GM12878 (cell line): ENCODE data around the gene CZIB. TPM values are rescaled to one million over a fixed set of nuclear protein-coding genes. Genes with fewer than 3 reads are reported as not detected.

Experiments used
- ASH2L ChIP-seq: fragments of 300-600, 200-600 bp; sonication (generic); IDR thresholded peaks from 2 replicates; pipeline ENCODE4 v1.6.1; 2017; ENCODE audit warnings: low read depth, mild to moderate bottlenecking, borderline replicate concordance
- BACH1 ChIP-seq: fragments of 450-650 bp; IDR thresholded peaks from 2 replicates; pipeline ENCODE4 v1.6.1; 2017; ENCODE audit warnings: mild to moderate bottlenecking, borderline replicate concordance
- BCL11A ChIP-seq: IDR thresholded peaks from 2 replicates; pipeline ENCODE4 v1.6.1; 2011; ENCODE audit warnings: low read depth, low read length
- CREB1 ChIP-seq: IDR thresholded peaks from 2 replicates; pipeline ENCODE4 v1.6.1; 2012; ENCODE audit warnings: low read depth, mild to moderate bottlenecking, inconsistent platforms
- DPF2 ChIP-seq: fragments of 450-650 bp; IDR thresholded peaks from 2 replicates; pipeline ENCODE4 v1.6.1; 2017; ENCODE audit warnings: mild to moderate bottlenecking
- E2F4 ChIP-seq: IDR thresholded peaks from 2 replicates; pipeline ENCODE4 v1.6.1; 2012; ENCODE audit warnings: low read depth, low read length, improper control_type of control experiment
- EZH2 ChIP-seq: IDR thresholded peaks from 2 replicates; pipeline ENCODE4 v1.6.1; 2012; ENCODE audit warnings: low read depth, mild to moderate bottlenecking, control low read depth, inconsistent platforms, low read length, borderline replicate concordance; ENCODE audit not compliant: control insufficient read depth
- GATAD2B ChIP-seq: fragments of 450-650 bp; conservative IDR thresholded peaks from 2 replicates; pipeline ENCODE4 v1.6.1; 2017; ENCODE audit warnings: low read depth, mild to moderate bottlenecking, moderate library complexity
- IKZF2 ChIP-seq, 2 experiments: fragments of 450-650 bp; IDR thresholded peaks; 2 replicates each; pipeline ENCODE4 v1.6.1; 2017; ENCODE audit warnings: mild to moderate bottlenecking in 2 of 2, moderate library complexity in 2 of 2
- JUNB ChIP-seq: IDR thresholded peaks from 2 replicates; pipeline ENCODE4 v1.6.1; 2016; ENCODE audit warnings: antibody characterized with exemption, mild to moderate bottlenecking
- KLF5 ChIP-seq: fragments of 450-650 bp; IDR thresholded peaks from 2 replicates; pipeline ENCODE4 v1.6.1; 2014; ENCODE audit warnings: mild to moderate bottlenecking; ENCODE audit not compliant: partially characterized antibody
- NR2C1 ChIP-seq: fragments of 450-650 bp; IDR thresholded peaks from 2 replicates; pipeline ENCODE4 v1.6.1; 2017; ENCODE audit warnings: antibody characterized with exemption, mild to moderate bottlenecking, moderate library complexity
- PBX3 ChIP-seq: IDR thresholded peaks from 2 replicates; pipeline ENCODE4 v1.6.1; 2011; ENCODE audit warnings: mild to moderate bottlenecking, low read depth, low read length, moderate library complexity; ENCODE audit not compliant: insufficient replicate concordance
- POLR2AphosphoS5 ChIP-seq: IDR thresholded peaks from 2 replicates; pipeline ENCODE4 v1.6.1; 2011; ENCODE audit warnings: mild to moderate bottlenecking, low read length, inconsistent platforms
- RUNX3 ChIP-seq: IDR thresholded peaks from 2 replicates; pipeline ENCODE4 v1.6.1; 2012; ENCODE audit warnings: low read length, inconsistent platforms
- SMAD5 ChIP-seq: IDR thresholded peaks from 2 replicates; pipeline ENCODE4 v1.6.1; 2016; ENCODE audit warnings: antibody characterized with exemption, low read depth
- SREBF1 ChIP-seq: IDR thresholded peaks from 2 replicates; pipeline ENCODE4 v1.6.1; 2012; ENCODE audit warnings: mild to moderate bottlenecking, low read length
- TARDBP ChIP-seq: IDR thresholded peaks from 2 replicates; pipeline ENCODE4 v1.6.1; 2016; ENCODE audit warnings: borderline replicate concordance
- TCF12 ChIP-seq: IDR thresholded peaks from 2 replicates; pipeline ENCODE4 v1.6.1; 2011; ENCODE audit warnings: low read depth, mild to moderate bottlenecking, low read length
- TCF3 ChIP-seq: IDR thresholded peaks from 2 replicates; pipeline ENCODE4 v1.6.1; 2012; ENCODE audit warnings: low read depth, mild to moderate bottlenecking, low read length, borderline replicate concordance; ENCODE audit not compliant: insufficient read depth
- USF1 ChIP-seq: IDR thresholded peaks from 2 replicates; pipeline ENCODE4 v1.6.1; 2011; ENCODE audit warnings: borderline replicate concordance, low read depth, mild to moderate bottlenecking, moderate library complexity, mixed read lengths, low read length; ENCODE audit not compliant: insufficient read depth; ENCODE audit errors: extremely low read length
- ZBTB40 ChIP-seq: fragments of 450-650 bp; IDR thresholded peaks from 2 replicates; pipeline ENCODE4 v1.6.1; 2016; ENCODE audit warnings: mild to moderate bottlenecking, moderate library complexity, borderline replicate concordance
- ZNF217 ChIP-seq: fragments of 450-650 bp; IDR thresholded peaks from 2 replicates; pipeline ENCODE4 v1.6.1; 2017; ENCODE audit warnings: antibody characterized with exemption, mild to moderate bottlenecking
- polyA plus RNA-seq, 11 experiments: library from polyadenylated mRNA; depleted of rRNA in 4 of 11; unstranded in 6 of 11; stranded (reverse) in 5 of 11; fragments of >200 nt; fragmentation: Nextera tagmentation in 4 of 11; fragmentation: Illumina TruSeq in 1 of 11; extraction: Ambion mirVana in 4 of 11; extraction: Trizol in 1 of 11; gene quantifications; 1 replicate in 1 of 11; 2 replicates in 10 of 11; pipeline versions ENCODE4 v1.2.1 to v1.2.3, GENCODE V29; 2011 to 2016; ENCODE audit warnings: inconsistent platforms in 2 of 11, missing spikeins in 2 of 11, low read depth in 1 of 11
- total RNA-seq, 4 experiments: library from RNA; depleted of rRNA in 3 of 4; stranded (reverse); fragments of >200 nt in 3 of 4; fragmentation: Illumina TruSeq in 1 of 4; extraction: Trizol in 1 of 4; gene quantifications; 2 replicates each; pipeline versions ENCODE4 v1.2.1 to v1.2.3, GENCODE V29; 2013 to 2021

Gene CZIB
- total and polyA plus RNA-seq, 10 of the 15 experiments (the other 5 are each of a cell fraction or from before 2014, with no cell fraction given) = 36.1 to 68.3 (median 50.4) TPM

- no peak for TF ChIP-seq USF1
- TF ChIP-seq NR2C1 = peak; percentile 86
- peak; percentile 85 for TF ChIP-seq KLF5
- peak; percentile 100 for TF ChIP-seq CREB1
- no peak for TF ChIP-seq ASH2L
- TF ChIP-seq TCF12 = peak; percentile 70
- no peak for TF ChIP-seq IKZF2 (IDR thresholded peaks at IDR 0.05)
- TF ChIP-seq SREBF1 = peak; percentile 11; the same call in 1 of the 2 replicates
- peak; percentile 24 for TF ChIP-seq PBX3
- 0 out of 2 replicates have a peak, but pooled peaks have one; percentile 5 for TF ChIP-seq BCL11A
- no peak for TF ChIP-seq SMAD5
- peak; percentile 35; the same call in 1 of the 2 replicates for TF ChIP-seq E2F4
- TF ChIP-seq DPF2 = no peak
- TF ChIP-seq ZNF217 = no peak
- no peak for TF ChIP-seq BACH1
- TF ChIP-seq ZBTB40 = peak; percentile 94
- TF ChIP-seq TARDBP = peak; percentile 75; the same call in 1 of the 2 replicates
- no peak; the same call in 1 of the 2 replicates for TF ChIP-seq GATAD2B
- peak; percentile 73; the same call in 1 of the 2 replicates for TF ChIP-seq RUNX3
- TF ChIP-seq EZH2 = no peak
- TF ChIP-seq POLR2AphosphoS5 = peak; percentile 85
- TF ChIP-seq JUNB = no peak
- TF ChIP-seq TCF3 = peak; percentile 72; the same call in 1 of the 2 replicates
These were observed 18.0 kb upstream of the CZIB start, which contains the start of gene MAGOH (continued) for GRCh38 chr1:53238197-53239155.
